ENCODE results near the gene ELOVL1.

Gene ELOVL1

DNA sequence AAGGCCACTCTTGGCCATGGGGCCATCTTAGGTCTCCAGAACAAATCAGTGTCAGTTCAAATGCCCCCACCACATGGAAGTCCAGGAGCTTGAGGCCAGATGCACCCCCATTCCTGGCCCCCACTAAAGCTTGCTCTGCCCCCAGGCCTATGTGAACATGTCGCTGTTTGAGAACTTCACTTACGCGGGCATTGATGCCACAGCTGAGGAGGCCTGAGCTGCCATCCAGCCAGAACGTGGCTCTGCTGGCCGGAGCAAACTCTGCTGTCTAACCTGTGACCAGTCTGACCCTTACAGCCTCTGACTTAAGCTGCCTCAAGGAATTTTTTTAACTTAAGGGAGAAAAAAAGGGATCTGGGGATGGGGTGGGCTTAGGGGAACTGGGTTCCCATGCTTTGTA lies 45.3 kb downstream of the ELOVL1 start:
- no peak for DNase-seq

DNA sequence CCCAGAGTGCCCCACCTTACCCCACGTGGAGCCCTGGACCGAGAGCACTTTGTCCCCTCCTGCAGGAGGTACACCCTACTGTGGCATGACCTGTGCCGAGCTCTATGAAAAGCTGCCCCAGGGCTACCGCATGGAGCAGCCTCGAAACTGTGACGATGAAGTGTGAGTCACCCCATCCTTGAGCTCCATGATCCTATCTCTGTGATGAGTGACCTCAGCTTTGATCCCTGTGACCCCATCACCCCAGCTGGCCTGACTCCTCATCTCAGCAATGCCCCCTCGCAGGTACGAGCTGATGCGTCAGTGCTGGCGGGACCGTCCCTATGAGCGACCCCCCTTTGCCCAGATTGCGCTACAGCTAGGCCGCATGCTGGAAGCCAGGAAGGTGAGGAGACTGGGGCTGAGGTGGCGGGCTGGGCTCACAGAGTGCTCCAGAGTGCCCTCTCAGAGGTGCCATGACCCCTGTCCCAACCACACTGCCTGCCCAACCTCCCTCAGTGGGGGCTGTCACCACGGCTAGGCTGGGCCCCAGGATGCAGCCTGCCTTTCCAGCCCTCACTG lies 46.4 kb downstream of the ELOVL1 start:
- DNase-seq, result no peak

GRCh38 chr1:43319766-43320165 lies 48.0 kb downstream of the ELOVL1 start:
- DNase-seq, result no peak

- DNase-seq, result no peak
These were observed 48.5 kb downstream of the ELOVL1 start for GRCh38 chr1:43319288-43319687.

DNA sequence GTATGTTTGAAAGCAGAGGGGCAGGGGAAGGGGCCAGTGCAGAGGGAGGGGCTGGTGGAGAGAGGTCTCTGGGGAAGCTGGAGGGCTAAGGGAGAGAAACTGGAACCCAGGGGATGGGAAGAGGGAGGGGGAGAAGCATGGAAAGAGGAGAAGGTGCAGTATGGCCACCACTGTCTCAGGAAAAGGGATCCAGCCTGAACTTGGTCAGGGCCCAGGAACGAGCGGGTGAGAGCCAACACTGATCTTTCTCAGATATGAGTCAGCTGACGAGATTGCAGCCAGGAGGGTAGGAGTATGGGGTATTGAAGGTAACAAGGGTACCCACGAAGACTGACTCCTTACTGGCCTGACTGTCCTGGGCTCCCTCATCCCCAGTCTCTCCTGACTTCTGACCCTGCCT lies 49.0 kb downstream of the ELOVL1 start:
- no peak for DNase-seq

DNA sequence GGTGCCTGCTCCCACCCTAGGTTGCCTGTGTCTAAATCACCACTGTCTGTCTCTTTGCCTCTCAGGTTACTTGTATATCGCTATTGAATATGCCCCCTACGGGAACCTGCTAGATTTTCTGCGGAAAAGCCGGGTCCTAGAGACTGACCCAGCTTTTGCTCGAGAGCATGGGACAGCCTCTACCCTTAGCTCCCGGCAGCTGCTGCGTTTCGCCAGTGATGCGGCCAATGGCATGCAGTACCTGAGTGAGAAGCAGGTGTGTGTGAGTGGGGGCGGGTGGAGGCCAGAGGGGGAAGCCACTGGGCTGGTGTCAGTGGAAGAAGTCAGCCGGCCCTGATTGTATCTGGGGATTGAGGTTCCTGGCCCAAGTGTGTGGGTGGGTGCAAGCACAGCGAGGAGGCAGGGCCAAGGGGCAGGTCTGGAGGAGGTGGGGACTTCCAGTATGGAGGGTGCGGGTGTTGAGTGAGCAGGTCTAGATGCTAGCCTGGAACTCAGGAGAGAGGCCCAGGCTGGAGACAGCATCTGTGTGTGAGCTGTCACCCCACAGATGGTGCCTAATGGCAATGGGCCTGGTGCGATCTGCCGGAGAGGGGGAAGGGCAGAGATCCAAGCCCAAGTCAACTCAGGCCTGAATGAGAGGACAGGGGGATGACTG lies 49.9 kb downstream of the ELOVL1 start:
- DNase-seq, result no peak

GRCh38 chr1:43316738-43317520 lies 50.9 kb downstream of the ELOVL1 start:
- DNase-seq, result no peak

DNA sequence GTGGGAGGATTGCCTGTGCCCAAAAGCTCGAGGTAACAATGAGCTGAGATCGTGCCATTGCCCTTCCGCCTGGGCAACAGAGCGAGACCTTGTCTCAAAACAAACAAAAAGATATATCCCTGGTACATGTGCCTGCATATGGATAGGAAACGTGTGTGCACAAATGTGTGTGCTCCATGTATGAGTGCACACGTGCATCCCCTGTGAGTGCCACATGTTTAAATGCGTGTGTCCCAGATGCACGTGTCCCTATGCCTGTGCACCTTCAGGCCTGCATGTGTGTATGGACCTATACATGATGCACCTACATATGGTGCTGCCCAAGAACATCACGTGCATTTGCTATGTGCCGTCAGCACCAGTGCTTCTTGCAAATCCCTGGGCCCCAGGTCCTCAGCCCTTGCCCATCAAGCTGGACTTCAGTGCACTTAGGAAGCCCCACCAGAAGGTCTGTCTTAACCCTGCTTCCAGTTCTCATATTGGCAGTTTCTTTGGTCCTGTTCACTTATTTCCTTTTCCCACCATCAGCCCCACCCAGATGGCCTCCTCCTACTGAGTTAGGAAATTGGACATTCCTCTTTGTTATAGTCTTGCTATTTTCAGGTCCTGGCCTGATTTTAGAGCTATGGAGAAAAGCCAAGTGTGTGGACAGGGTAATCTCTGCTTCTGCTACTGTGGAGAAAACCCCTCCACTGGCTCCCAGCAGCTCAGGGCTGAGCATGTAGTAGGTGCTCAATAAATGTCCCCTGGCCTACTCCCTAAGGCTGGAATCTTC lies 51.7 kb downstream of the ELOVL1 start:
- DNase-seq, result no peak

GRCh38 chr1:43315481-43315880 lies 52.3 kb downstream of the ELOVL1 start:
- no peak for DNase-seq

- no peak for DNase-seq
These were observed 53.6 kb downstream of the ELOVL1 start for GRCh38 chr1:43314233-43314632.

- no peak for DNase-seq
These were observed 54.0 kb downstream of the ELOVL1 start for GRCh38 chr1:43313771-43314170.
